ENCODE measurements around the gene PKD2.

PKD2 gene

DNA sequence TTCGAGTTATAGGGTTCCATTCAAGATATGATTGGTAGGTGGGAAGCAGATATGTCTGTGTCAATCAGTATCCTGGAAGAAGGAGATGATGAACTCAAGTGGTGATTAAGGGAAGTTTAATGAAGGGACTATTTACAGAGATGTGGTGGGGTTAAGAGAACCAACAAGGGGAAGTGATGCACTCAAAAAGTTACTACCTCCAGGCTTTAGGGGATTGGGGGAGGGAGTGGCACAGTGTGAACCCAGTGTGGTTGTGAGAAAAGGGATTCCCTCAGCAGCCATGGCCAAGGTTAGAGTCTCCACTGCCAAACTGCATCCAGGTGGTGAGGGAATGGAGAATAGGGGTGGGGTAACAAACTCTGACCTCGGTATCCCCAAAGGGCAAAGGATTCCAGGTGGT lies 27.9 kb downstream of the PKD2 start:
- in situ Hi-C loops (cut with HindIII; ENCODE audit: low pct_ligation_motif_present, low sequenced_read_pairs): no loop called here
- Histone ChIP-seq H3K27ac (no peak overlapping the region), H3K27me3 (replicated peaks) (no peaks in the 10 kb centered on the region), H3K36me3 (replicated peaks) (peaks cover 17% of the 10 kb centered on the region), H3K4me3 (ENCODE audit: low read depth, low read length) (no peak overlapping the region)
- DNase-seq: no peak
- TF ChIP-seq, protein P1, sequence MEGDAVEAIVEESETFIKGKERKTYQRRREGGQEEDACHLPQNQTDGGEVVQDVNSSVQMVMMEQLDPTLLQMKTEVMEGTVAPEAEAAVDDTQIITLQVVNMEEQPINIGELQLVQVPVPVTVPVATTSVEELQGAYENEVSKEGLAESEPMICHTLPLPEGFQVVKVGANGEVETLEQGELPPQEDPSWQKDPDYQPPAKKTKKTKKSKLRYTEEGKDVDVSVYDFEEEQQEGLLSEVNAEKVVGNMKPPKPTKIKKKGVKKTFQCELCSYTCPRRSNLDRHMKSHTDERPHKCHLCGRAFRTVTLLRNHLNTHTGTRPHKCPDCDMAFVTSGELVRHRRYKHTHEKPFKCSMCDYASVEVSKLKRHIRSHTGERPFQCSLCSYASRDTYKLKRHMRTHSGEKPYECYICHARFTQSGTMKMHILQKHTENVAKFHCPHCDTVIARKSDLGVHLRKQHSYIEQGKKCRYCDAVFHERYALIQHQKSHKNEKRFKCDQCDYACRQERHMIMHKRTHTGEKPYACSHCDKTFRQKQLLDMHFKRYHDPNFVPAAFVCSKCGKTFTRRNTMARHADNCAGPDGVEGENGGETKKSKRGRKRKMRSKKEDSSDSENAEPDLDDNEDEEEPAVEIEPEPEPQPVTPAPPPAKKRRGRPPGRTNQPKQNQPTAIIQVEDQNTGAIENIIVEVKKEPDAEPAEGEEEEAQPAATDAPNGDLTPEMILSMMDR (IDR thresholded peaks at IDR 0.05; ENCODE audit: low read depth, low read length, missing control alignments): no peak

DNA sequence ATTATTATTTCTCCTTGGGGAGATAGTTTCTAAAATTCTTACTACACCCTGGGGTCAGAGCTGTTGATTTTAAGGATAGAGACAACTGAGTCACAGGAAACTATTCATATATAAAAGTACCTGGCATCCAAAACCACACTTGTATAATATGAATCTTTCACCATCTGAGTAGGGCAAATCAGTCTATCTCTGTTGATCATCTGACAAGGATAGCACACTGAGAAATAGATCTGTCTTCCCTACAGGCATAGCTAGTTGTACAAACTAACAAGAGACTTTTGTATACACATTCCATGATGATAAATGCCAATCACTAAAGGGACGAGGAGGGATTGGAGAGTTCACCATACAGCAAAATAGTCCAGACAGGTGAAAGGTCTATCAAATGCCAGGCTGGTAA lies 30.0 kb downstream of the PKD2 start:
- Histone ChIP-seq H3K4me3 (ENCODE audit: low read depth, low read length) (no peak overlapping the region), H3K27me3 (replicated peaks) (no peaks in the 10 kb centered on the region), H3K36me3 (replicated peaks) (peaks cover 31% of the 10 kb centered on the region), H3K27ac (no peak overlapping the region)
- DNase-seq: no peak
- in situ Hi-C loops (cut with HindIII; ENCODE audit: low pct_ligation_motif_present, low sequenced_read_pairs): no loop called here
- TF ChIP-seq, protein P1 (IDR thresholded peaks at IDR 0.05; ENCODE audit: low read depth, low read length, missing control alignments): no peak

DNA sequence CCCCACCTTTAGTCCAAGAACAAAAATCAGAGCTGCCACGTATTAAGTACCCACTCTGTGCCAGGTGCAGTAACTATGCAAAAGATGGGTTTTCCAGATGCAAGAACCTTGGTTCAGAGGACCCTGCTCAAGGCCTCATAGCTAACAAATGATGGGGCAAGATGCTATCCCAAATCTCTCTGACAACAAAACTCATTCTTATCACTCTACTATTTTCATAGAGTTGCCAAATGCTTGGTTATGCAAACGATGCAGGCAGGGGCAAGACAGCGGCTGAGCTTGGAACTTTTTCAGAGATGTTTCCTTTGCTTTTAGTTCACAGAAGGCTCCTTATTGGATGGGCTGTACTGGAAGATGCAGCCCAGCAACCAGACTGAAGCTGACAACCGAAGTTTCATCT lies 30.5 kb downstream of the PKD2 start:
- TF ChIP-seq, protein P1 (IDR thresholded peaks at IDR 0.05; ENCODE audit: low read depth, low read length, missing control alignments): no peak
- peaks cover 32% of the 10 kb centered on the region for H3K36me3 ChIP-seq (replicated peaks)
- no peak for DNase-seq
- H3K27me3 ChIP-seq (replicated peaks): no peaks in the 10 kb centered on the region
- H3K27ac ChIP-seq: no peak overlapping the region
- in situ Hi-C loops (cut with HindIII; ENCODE audit: low pct_ligation_motif_present, low sequenced_read_pairs): no loop called here
- no peak overlapping the region for H3K4me3 ChIP-seq (ENCODE audit: low read depth, low read length)

DNA sequence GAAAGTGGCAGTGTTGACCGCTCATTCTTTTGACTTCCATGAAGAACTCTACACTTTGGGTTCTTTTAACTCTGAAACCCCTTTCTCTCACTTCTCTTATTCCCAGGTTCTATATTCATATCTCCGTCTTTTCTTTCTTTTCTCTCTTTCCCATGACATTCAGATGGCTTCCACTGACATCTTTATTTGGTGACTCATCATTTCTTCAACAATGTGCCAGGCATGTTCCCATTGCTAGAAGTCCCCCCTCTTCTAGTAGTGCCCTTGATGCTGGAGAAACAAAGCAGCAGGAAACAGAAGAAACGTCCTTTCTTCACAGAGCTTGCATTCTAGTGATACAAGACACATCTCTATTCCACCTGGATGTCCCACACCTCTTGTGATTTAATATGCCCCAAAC lies 33.3 kb downstream of the PKD2 start:
- Histone ChIP-seq H3K27me3 (replicated peaks) (no peaks in the 10 kb centered on the region), H3K27ac (no peak overlapping the region), H3K36me3 (replicated peaks) (peaks cover 42% of the 10 kb centered on the region), H3K4me3 (ENCODE audit: low read depth, low read length) (no peak overlapping the region)
- in situ Hi-C loops (cut with HindIII; ENCODE audit: low pct_ligation_motif_present, low sequenced_read_pairs): no loop called here
- TF ChIP-seq, protein P1 (IDR thresholded peaks at IDR 0.05; ENCODE audit: low read depth, low read length, missing control alignments): no peak
- peak; percentile 14 for DNase-seq

DNA sequence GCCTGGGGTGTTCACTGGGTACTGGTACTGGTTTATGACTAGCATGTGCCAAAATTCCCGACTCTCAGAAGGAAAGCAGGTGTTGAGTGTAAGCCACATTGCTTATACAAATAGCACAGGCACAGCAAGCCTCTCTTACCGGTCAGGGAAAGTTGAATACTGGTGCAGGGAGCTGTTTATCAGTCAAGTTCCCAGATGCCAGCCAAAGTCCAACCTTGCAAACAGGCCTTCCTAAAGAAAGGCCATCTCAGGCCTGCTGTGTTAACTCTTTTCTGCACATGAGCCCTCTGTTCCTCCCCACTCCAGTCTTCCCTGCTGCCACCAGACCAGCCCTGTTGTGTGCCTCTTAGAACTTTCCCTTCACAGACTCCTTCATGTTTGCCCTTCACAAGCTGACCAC lies 34.2 kb downstream of the PKD2 start:
- Histone ChIP-seq H3K4me3 (ENCODE audit: low read depth, low read length) (no peak overlapping the region), H3K36me3 (replicated peaks) (peaks cover 44% of the 10 kb centered on the region), H3K27ac (no peak overlapping the region), H3K27me3 (replicated peaks) (no peaks in the 10 kb centered on the region)
- no peak for DNase-seq
- in situ Hi-C loops (cut with HindIII; ENCODE audit: low pct_ligation_motif_present, low sequenced_read_pairs): no loop called here
- TF ChIP-seq, protein P1 (IDR thresholded peaks at IDR 0.05; ENCODE audit: low read depth, low read length, missing control alignments): no peak

DNA sequence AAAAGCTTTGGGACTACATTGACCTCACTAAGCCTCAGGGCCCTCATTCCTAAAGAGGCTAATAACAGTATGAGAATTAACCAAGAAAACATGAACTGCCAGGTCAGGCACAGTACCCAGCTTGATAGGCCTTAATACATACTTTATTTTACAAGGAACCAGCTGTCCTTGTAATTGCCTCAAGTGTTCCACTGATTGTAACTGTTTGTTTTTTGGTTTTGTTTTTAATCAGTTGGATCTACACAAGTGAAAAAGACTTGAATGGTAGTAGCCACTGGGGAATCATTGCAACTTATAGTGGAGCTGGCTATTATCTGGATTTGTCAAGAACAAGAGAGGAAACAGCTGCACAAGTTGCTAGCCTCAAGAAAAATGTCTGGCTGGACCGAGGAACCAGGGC lies 35.6 kb downstream of the PKD2 start:
- DNase-seq: no peak
- TF ChIP-seq, protein P1 (IDR thresholded peaks at IDR 0.05; ENCODE audit: low read depth, low read length, missing control alignments): no peak
- no peak overlapping the region for H3K4me3 ChIP-seq (ENCODE audit: low read depth, low read length)
- peaks cover 46% of the 10 kb centered on the region for H3K36me3 ChIP-seq (replicated peaks)
- in situ Hi-C loops (cut with HindIII; ENCODE audit: low pct_ligation_motif_present, low sequenced_read_pairs): no loop called here
- no peaks in the 10 kb centered on the region for H3K27me3 ChIP-seq (replicated peaks)
- no peak overlapping the region for H3K27ac ChIP-seq
